Measurements from ENCODE around the gene ANKRD63.

GRCh38 chr15:40247406-40247971, 35.4 kb downstream of the ANKRD63 start:
- TF ChIP-seq CTCF (IDR thresholded peaks at IDR 0.05 in 8 of 11, conservative IDR thresholded peaks at IDR 0.05 in 3 of 11) = no peak
- TF ChIP-seq POLR2A (IDR thresholded peaks at IDR 0.05) = no peak
- no peak for TF ChIP-seq POLR2AphosphoS5 (IDR thresholded peaks at IDR 0.05)
